Neural progenitor cell (in vitro differentiated cells): ENCODE measurements around the gene PTPN4.

Experiments
- EZH2 ChIP-seq: fragments of 200-600 bp; sonication (generic); IDR thresholded peaks from 2 replicates; pipeline ENCODE4 v1.6.1; 2017; ENCODE audit warnings: antibody characterized with exemption, mild to moderate bottlenecking, moderate library complexity
- TF ChIP-seq, protein P1 (sequence below): fragments of 200-600 bp; sonication (generic); IDR thresholded peaks from 2 replicates; pipeline ENCODE4 v1.5.1; 2017; ENCODE audit warnings: antibody characterized with exemption, mild to moderate bottlenecking

- TF ChIP-seq, protein P1, sequence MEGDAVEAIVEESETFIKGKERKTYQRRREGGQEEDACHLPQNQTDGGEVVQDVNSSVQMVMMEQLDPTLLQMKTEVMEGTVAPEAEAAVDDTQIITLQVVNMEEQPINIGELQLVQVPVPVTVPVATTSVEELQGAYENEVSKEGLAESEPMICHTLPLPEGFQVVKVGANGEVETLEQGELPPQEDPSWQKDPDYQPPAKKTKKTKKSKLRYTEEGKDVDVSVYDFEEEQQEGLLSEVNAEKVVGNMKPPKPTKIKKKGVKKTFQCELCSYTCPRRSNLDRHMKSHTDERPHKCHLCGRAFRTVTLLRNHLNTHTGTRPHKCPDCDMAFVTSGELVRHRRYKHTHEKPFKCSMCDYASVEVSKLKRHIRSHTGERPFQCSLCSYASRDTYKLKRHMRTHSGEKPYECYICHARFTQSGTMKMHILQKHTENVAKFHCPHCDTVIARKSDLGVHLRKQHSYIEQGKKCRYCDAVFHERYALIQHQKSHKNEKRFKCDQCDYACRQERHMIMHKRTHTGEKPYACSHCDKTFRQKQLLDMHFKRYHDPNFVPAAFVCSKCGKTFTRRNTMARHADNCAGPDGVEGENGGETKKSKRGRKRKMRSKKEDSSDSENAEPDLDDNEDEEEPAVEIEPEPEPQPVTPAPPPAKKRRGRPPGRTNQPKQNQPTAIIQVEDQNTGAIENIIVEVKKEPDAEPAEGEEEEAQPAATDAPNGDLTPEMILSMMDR = no peak
- no peak for TF ChIP-seq EZH2
Observed at GRCh38 chr2:119755906-119756305, 3.8 kb upstream of the PTPN4 start.
